ENCODE data around the gene PPP2R2B.
"Not testable (repeated sequence)": the region's sequence is repeated elsewhere in the genome, so short reads cannot be mapped to it uniquely, and the experiment has no call there.

Gene PPP2R2B

GRCh38 chr5:146744068-146744745, 134.3 kb downstream of the PPP2R2B start:
- DNase-seq (ENCODE audit: low spot score): peak; percentile 87

- DNase-seq (ENCODE audit: low spot score): no peak
Measured at GRCh38 chr5:146734936-146735577, 143.5 kb downstream of the PPP2R2B start.

- DNase-seq (ENCODE audit: low spot score): no peak
Measured at GRCh38 chr5:146732962-146733361, 145.6 kb downstream of the PPP2R2B start.

- DNase-seq (ENCODE audit: low spot score): no peak
Measured at GRCh38 chr5:146731909-146732659, 146.5 kb downstream of the PPP2R2B start.

GRCh38 chr5:146728746-146729145, 149.8 kb downstream of the PPP2R2B start:
- DNase-seq (ENCODE audit: low spot score): not testable (repeated sequence)

GRCh38 chr5:146726891-146727290, 151.7 kb downstream of the PPP2R2B start:
- no peak for DNase-seq (ENCODE audit: low spot score)

- DNase-seq (ENCODE audit: low spot score): no peak
Measured at GRCh38 chr5:146726020-146726419, 152.5 kb downstream of the PPP2R2B start.

- no peak for DNase-seq (ENCODE audit: low spot score)
Measured at GRCh38 chr5:146725025-146725424, 153.5 kb downstream of the PPP2R2B start.

GRCh38 chr5:146722361-146722779, 156.2 kb downstream of the PPP2R2B start:
- no peak for DNase-seq (ENCODE audit: low spot score)

GRCh38 chr5:146721073-146721815, 157.3 kb downstream of the PPP2R2B start:
- DNase-seq (ENCODE audit: low spot score): no peak

- no peak for DNase-seq (ENCODE audit: low spot score)
Measured at GRCh38 chr5:146720107-146720506, 158.4 kb downstream of the PPP2R2B start.

GRCh38 chr5:146719179-146719578, 159.4 kb downstream of the PPP2R2B start:
- DNase-seq (ENCODE audit: low spot score): no peak

GRCh38 chr5:146718609-146719008, 159.9 kb downstream of the PPP2R2B start:
- DNase-seq (ENCODE audit: low spot score): no peak

- no peak for DNase-seq (ENCODE audit: low spot score)
Measured at GRCh38 chr5:146717951-146718350, 160.6 kb downstream of the PPP2R2B start.

- DNase-seq (ENCODE audit: low spot score): no peak
Measured at GRCh38 chr5:146716636-146717035, 161.9 kb downstream of the PPP2R2B start.

- no peak for DNase-seq (ENCODE audit: low spot score)
Measured at GRCh38 chr5:146710348-146710747, 168.2 kb downstream of the PPP2R2B start.

- DNase-seq (ENCODE audit: low spot score): no peak
Measured at GRCh38 chr5:146707316-146707715, 171.2 kb downstream of the PPP2R2B start.

GRCh38 chr5:146706321-146706972, 172.1 kb downstream of the PPP2R2B start:
- no peak for DNase-seq (ENCODE audit: low spot score)

GRCh38 chr5:146704949-146705665, 173.4 kb downstream of the PPP2R2B start:
- no peak for DNase-seq (ENCODE audit: low spot score)

- DNase-seq (ENCODE audit: low spot score): no peak
Measured at GRCh38 chr5:146703899-146704298, 174.7 kb downstream of the PPP2R2B start.

GRCh38 chr5:146703499-146703898, 175.1 kb downstream of the PPP2R2B start:
- DNase-seq (ENCODE audit: low spot score): no peak

All from globus pallidus (tissue), 1 donor.